Measurements from ENCODE around the gene PAQR5.
"Not testable (repeated sequence)": the region's sequence is repeated elsewhere in the genome, so short reads cannot be mapped to it uniquely, and the experiment has no call there.

PAQR5 gene

GRCh38 chr15:69289342-69290146 lies 9.2 kb upstream of the PAQR5 start:
- Histone ChIP-seq H3K36me3 (ENCODE audit: insufficient read depth, low read length) (no peaks in the 10 kb centered on the region), H3K4me3 (ENCODE audit: low read depth in 1 of 2, low read length in 2 of 2) (no peak overlapping the region), H3K9me3 (ENCODE audit: insufficient read depth, low read length, severe bottlenecking) (no peaks in the 10 kb centered on the region), H3K4me1 (ENCODE audit: insufficient read depth, low read length) (no peaks in the 10 kb centered on the region), H3K27me3 (ENCODE audit: insufficient read depth, low read length, poor library complexity) (peaks cover 4% of the 10 kb centered on the region), H3K4me2 (ENCODE audit: insufficient read depth, low read length) (no peak overlapping the region), H3K27ac (ENCODE audit: low read length) (no peak overlapping the region), H3K79me2 (ENCODE audit: insufficient read depth, low read length) (no peaks in the 10 kb centered on the region), H2AFZ (ENCODE audit: low read depth, low read length) (no peak overlapping the region), H4K20me1 (ENCODE audit: insufficient read depth, low read length) (no peaks in the 10 kb centered on the region), H3K9ac (ENCODE audit: low read depth, low read length) (no peak overlapping the region)
- no peak for TF ChIP-seq EZH2 (IDR thresholded peaks at IDR 0.05; ENCODE audit: borderline replicate concordance, low read depth, low read length, severe bottlenecking)
- TF ChIP-seq CTCF (IDR thresholded peaks at IDR 0.05; ENCODE audit: borderline replicate concordance, extremely low read depth, low read length, poor library complexity, severe bottlenecking), result no peak
- DNase-seq (no peak), ATAC-seq (ENCODE audit: insufficient read depth, low read depth) (no peak)

GRCh38 chr15:69290346-69291164 lies 8.2 kb upstream of the PAQR5 start:
- H3K27me3 ChIP-seq (ENCODE audit: insufficient read depth, low read length, poor library complexity), result peaks cover 4% of the 10 kb centered on the region
- H3K4me2 ChIP-seq (ENCODE audit: insufficient read depth, low read length), result no peak overlapping the region
- H4K20me1 ChIP-seq (ENCODE audit: insufficient read depth, low read length), result no peaks in the 10 kb centered on the region
- no peaks in the 10 kb centered on the region for H3K36me3 ChIP-seq (ENCODE audit: insufficient read depth, low read length)
- DNase-seq, result no peak
- no peaks in the 10 kb centered on the region for H3K4me1 ChIP-seq (ENCODE audit: insufficient read depth, low read length)
- TF ChIP-seq CTCF (IDR thresholded peaks at IDR 0.05; ENCODE audit: borderline replicate concordance, extremely low read depth, low read length, poor library complexity, severe bottlenecking) (no peak), EZH2 (IDR thresholded peaks at IDR 0.05; ENCODE audit: borderline replicate concordance, low read depth, low read length, severe bottlenecking) (no peak)
- no peak overlapping the region for H2AFZ ChIP-seq (ENCODE audit: low read depth, low read length)
- no peak overlapping the region for H3K9ac ChIP-seq (ENCODE audit: low read depth, low read length)
- no peaks in the 10 kb centered on the region for H3K79me2 ChIP-seq (ENCODE audit: insufficient read depth, low read length)
- H3K4me3 ChIP-seq (ENCODE audit: low read depth in 1 of 2, low read length in 2 of 2), result no peak overlapping the region
- ATAC-seq (ENCODE audit: insufficient read depth, low read depth), result no peak
- H3K9me3 ChIP-seq (ENCODE audit: insufficient read depth, low read length, severe bottlenecking), result no peaks in the 10 kb centered on the region
- H3K27ac ChIP-seq (ENCODE audit: low read length), result no peak overlapping the region

DNA sequence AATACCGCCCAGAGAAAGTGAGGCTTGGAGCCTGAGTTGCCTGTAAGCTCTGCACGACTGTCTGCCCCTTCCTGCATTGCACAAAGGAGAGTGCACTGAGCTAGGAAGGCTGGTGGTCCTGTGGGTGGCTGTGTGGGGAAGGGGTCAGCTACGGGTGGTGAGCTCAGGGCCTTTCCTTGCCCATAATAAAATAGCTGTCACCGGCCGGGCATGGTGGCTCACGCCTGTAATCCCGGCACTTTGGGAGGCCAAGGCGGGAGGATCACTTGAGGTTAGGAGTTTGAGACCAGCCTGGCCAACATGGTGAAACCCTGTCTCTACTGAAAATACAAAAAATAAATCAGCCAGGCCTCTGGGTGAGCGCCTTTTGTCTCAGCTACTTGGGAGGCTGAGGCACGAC lies 7.1 kb upstream of the PAQR5 start:
- not testable (repeated sequence) for H3K36me3 ChIP-seq (ENCODE audit: insufficient read depth, low read length); H3K9me3 ChIP-seq (ENCODE audit: insufficient read depth, low read length, severe bottlenecking); H3K4me2 ChIP-seq (ENCODE audit: insufficient read depth, low read length); H3K9ac ChIP-seq (ENCODE audit: low read depth, low read length); H3K4me3 ChIP-seq (ENCODE audit: low read depth in 1 of 2, low read length in 2 of 2); H3K4me1 ChIP-seq (ENCODE audit: insufficient read depth, low read length); H4K20me1 ChIP-seq (ENCODE audit: insufficient read depth, low read length); DNase-seq; H3K27ac ChIP-seq (ENCODE audit: low read length); H3K79me2 ChIP-seq (ENCODE audit: insufficient read depth, low read length); H2AFZ ChIP-seq (ENCODE audit: low read depth, low read length); H3K27me3 ChIP-seq (ENCODE audit: insufficient read depth, low read length, poor library complexity); ATAC-seq (ENCODE audit: insufficient read depth, low read depth)

DNA sequence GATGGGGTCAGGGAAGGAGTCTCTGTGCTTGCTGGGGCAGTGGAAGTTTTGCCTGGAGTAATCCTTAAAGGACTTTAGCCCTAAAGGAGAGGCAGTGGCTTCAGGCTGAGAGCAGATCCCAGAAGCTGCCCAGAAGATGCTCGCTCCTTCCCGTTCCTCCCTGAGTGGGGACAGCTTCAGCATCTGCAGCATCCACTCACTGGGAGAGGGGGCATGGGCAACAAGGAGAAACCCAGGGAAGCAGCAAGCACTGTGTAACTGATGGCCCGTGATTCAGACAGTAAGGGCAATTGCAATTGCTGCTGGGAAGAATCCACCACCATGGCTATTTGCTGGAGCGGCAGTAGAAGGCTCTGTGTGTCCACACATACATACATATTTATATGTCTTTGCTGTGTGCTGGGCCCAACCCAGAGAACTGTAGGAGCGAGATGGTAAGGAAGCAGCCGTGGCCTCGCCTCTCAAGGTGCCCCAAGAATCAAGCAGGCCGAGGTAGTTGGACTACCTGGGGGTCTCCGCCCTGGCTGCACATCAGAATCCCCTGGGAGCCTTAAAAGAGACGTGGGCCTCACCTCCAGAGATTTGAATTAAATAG lies 5.8 kb upstream of the PAQR5 start:
- no peak overlapping the region for H3K9ac ChIP-seq (ENCODE audit: low read depth, low read length)
- ATAC-seq (ENCODE audit: insufficient read depth, low read depth) (no peak), DNase-seq (no peak)
- H3K27ac ChIP-seq (ENCODE audit: low read length), result no peak overlapping the region
- H3K4me3 ChIP-seq (ENCODE audit: low read depth in 1 of 2, low read length in 2 of 2), result no peak overlapping the region
- H4K20me1 ChIP-seq (ENCODE audit: insufficient read depth, low read length), result peaks cover 3% of the 10 kb centered on the region; the same call in 1 of the 2 replicates
- no peak overlapping the region for H2AFZ ChIP-seq (ENCODE audit: low read depth, low read length)
- no peaks in the 10 kb centered on the region for H3K4me1 ChIP-seq (ENCODE audit: insufficient read depth, low read length)
- no peak for TF ChIP-seq CTCF (IDR thresholded peaks at IDR 0.05; ENCODE audit: borderline replicate concordance, extremely low read depth, low read length, poor library complexity, severe bottlenecking)
- no peak for TF ChIP-seq EZH2 (IDR thresholded peaks at IDR 0.05; ENCODE audit: borderline replicate concordance, low read depth, low read length, severe bottlenecking)
- H3K36me3 ChIP-seq (ENCODE audit: insufficient read depth, low read length), result no peaks in the 10 kb centered on the region
- peaks cover 4% of the 10 kb centered on the region for H3K27me3 ChIP-seq (ENCODE audit: insufficient read depth, low read length, poor library complexity)
- no peaks in the 10 kb centered on the region for H3K9me3 ChIP-seq (ENCODE audit: insufficient read depth, low read length, severe bottlenecking)
- H3K79me2 ChIP-seq (ENCODE audit: insufficient read depth, low read length), result no peaks in the 10 kb centered on the region
- H3K4me2 ChIP-seq (ENCODE audit: insufficient read depth, low read length), result no peak overlapping the region

Data from DND-41 (cell line).